NCI-H2107 treated with DMSO at 0.1 percent for 48 hours (cell line): ENCODE data around the gene MPRIP.
"Not testable (repeated sequence)": the region's sequence is repeated elsewhere in the genome, so short reads cannot be mapped to it uniquely, and the experiment has no call there.

Experiments used
- DNase-seq: peaks from one replicate; lab custom pipeline; 2025; ENCODE audit not compliant: unreplicated experiment; lab: John Stamatoyannopoulos, UW

MPRIP gene

GRCh38 chr17:17011043-17011907 is 31.0 kb upstream of the MPRIP start:
- DNase-seq: not testable (repeated sequence)

GRCh38 chr17:17013828-17014747 is 28.2 kb upstream of the MPRIP start:
- DNase-seq: not testable (repeated sequence)

GRCh38 chr17:17014748-17015124 is 27.5 kb upstream of the MPRIP start:
- DNase-seq: not testable (repeated sequence)

- no peak for DNase-seq
Measured at GRCh38 chr17:17015230-17015629, 27.0 kb upstream of the MPRIP start.

GRCh38 chr17:17016199-17017197 is 25.8 kb upstream of the MPRIP start:
- DNase-seq: not testable (repeated sequence)

- no peak for DNase-seq
Measured at GRCh38 chr17:17017343-17018014, 24.8 kb upstream of the MPRIP start.

GRCh38 chr17:17018021-17018441 is 24.2 kb upstream of the MPRIP start:
- no peak for DNase-seq

- DNase-seq: no peak
Measured at GRCh38 chr17:17018612-17019429, 23.4 kb upstream of the MPRIP start.

GRCh38 chr17:17019430-17019762 is 22.9 kb upstream of the MPRIP start:
- DNase-seq: no peak

- no peak for DNase-seq
Measured at GRCh38 chr17:17019891-17020456, 22.3 kb upstream of the MPRIP start.

- no peak for DNase-seq
Measured at GRCh38 chr17:17020821-17021193, 21.4 kb upstream of the MPRIP start.

GRCh38 chr17:17021194-17021863 is 20.9 kb upstream of the MPRIP start:
- DNase-seq: no peak

GRCh38 chr17:17022011-17022410 is 20.2 kb upstream of the MPRIP start:
- no peak for DNase-seq

GRCh38 chr17:17022456-17022855 is 19.8 kb upstream of the MPRIP start:
- DNase-seq: no peak

GRCh38 chr17:17024778-17025300 is 17.4 kb upstream of the MPRIP start:
- no peak for DNase-seq

- no peak for DNase-seq
Measured at GRCh38 chr17:17025621-17026020, 16.6 kb upstream of the MPRIP start.

GRCh38 chr17:17026163-17026562 is 16.1 kb upstream of the MPRIP start:
- DNase-seq: no peak

- no peak for DNase-seq
Measured at GRCh38 chr17:17027442-17028058, 14.7 kb upstream of the MPRIP start.
